Nephron (organoid): ENCODE data around the gene SLC7A8.
"Not testable (repeated sequence)": the region's sequence is repeated elsewhere in the genome, so short reads cannot be mapped to it uniquely, and the experiment has no call there.

Experiments used
- H3K27ac Mint-ChIP-seq, 3 experiments: 2 replicates each; pipeline ENCODE4 v1.8.0; 2020; ENCODE audit warnings: mixed read lengths in 3 of 3, mild to moderate bottlenecking in 2 of 3, moderate library complexity in 1 of 3
- H3K27me3 Mint-ChIP-seq: 2 replicates; pipeline ENCODE4 v1.8.0; 2021; ENCODE audit warnings: low read depth, mild to moderate bottlenecking, moderate library complexity, mixed read lengths
- H3K36me3 Mint-ChIP-seq: 2 replicates; pipeline ENCODE4 v1.8.0; 2020; ENCODE audit warnings: low read depth, mixed read lengths
- H3K4me1 Mint-ChIP-seq: 2 replicates; pipeline ENCODE4 v1.8.0; 2020; ENCODE audit warnings: mixed read lengths
- H3K4me3 Mint-ChIP-seq, 3 experiments: 2 replicates each; pipeline ENCODE4 v1.8.0; 2020; ENCODE audit warnings: mild to moderate bottlenecking in 3 of 3, mixed read lengths in 3 of 3, moderate library complexity in 2 of 3
- H3K9me3 Mint-ChIP-seq: 2 replicates; pipeline ENCODE4 v1.8.0; 2020; ENCODE audit warnings: mixed read lengths
- CTCF ChIP-seq, 3 experiments: fragments of 200-600 bp; sonication (generic); IDR thresholded peaks; one replicate each; pipeline ENCODE4 v1.5.0; 2021; ENCODE audit warnings: antibody characterized with exemption in 3 of 3; ENCODE audit not compliant: unreplicated experiment in 3 of 3

SLC7A8 gene

GRCh38 chr14:23110579-23111365 is 72.7 kb downstream of the SLC7A8 start:
- Mint-ChIP-seq H3K27me3 (peaks cover 3% of the 10 kb centered on the region), H3K27ac (no peak overlapping the region), H3K36me3 (no peaks in the 10 kb centered on the region), H3K4me1 (peaks cover 6% of the 10 kb centered on the region), H3K4me3 (no peak overlapping the region), H3K9me3 (no peaks in the 10 kb centered on the region)
- no peak for TF ChIP-seq CTCF (IDR thresholded peaks at IDR 0.05; ENCODE audit: unreplicated experiment in 3 of 3)

GRCh38 chr14:23109769-23110168 is 73.7 kb downstream of the SLC7A8 start:
- Mint-ChIP-seq H3K9me3 (no peaks in the 10 kb centered on the region), H3K4me1 (peaks cover 12% of the 10 kb centered on the region), H3K36me3 (no peaks in the 10 kb centered on the region), H3K4me3 (no peak overlapping the region), H3K27ac (no peak overlapping the region), H3K27me3 (peaks cover 8% of the 10 kb centered on the region)
- no peak for TF ChIP-seq CTCF (IDR thresholded peaks at IDR 0.05; ENCODE audit: unreplicated experiment in 3 of 3)

GRCh38 chr14:23108169-23108568 is 75.3 kb downstream of the SLC7A8 start:
- H3K9me3 Mint-ChIP-seq, H3K4me1 Mint-ChIP-seq, H3K4me3 Mint-ChIP-seq: not testable (repeated sequence)

GRCh38 chr14:23107620-23108019 is 75.8 kb downstream of the SLC7A8 start:
- H3K4me3 Mint-ChIP-seq, H3K9me3 Mint-ChIP-seq, H3K36me3 Mint-ChIP-seq, H3K27ac Mint-ChIP-seq: not testable (repeated sequence)
- Mint-ChIP-seq H3K4me1 (peaks cover 12% of the 10 kb centered on the region), H3K27me3 (peaks cover 13% of the 10 kb centered on the region)

More at GRCh38 chr14:23108169-23108568, 75.3 kb downstream of the SLC7A8 start:
- H3K27ac Mint-ChIP-seq, H3K36me3 Mint-ChIP-seq: not testable (repeated sequence)
- peaks cover 13% of the 10 kb centered on the region for H3K27me3 Mint-ChIP-seq

GRCh38 chr14:23106747-23107045 is 76.8 kb downstream of the SLC7A8 start:
- H3K4me1 Mint-ChIP-seq = peaks cover 17% of the 10 kb centered on the region
- H3K27ac Mint-ChIP-seq = no peak overlapping the region
- H3K4me3 Mint-ChIP-seq = no peak overlapping the region
- no peak for TF ChIP-seq CTCF (IDR thresholded peaks at IDR 0.05; ENCODE audit: unreplicated experiment in 3 of 3)
- H3K36me3 Mint-ChIP-seq = no peaks in the 10 kb centered on the region
- H3K9me3 Mint-ChIP-seq = no peaks in the 10 kb centered on the region
- peaks cover 14% of the 10 kb centered on the region for H3K27me3 Mint-ChIP-seq

- Mint-ChIP-seq H3K4me3 (no peak overlapping the region), H3K9me3 (no peaks in the 10 kb centered on the region), H3K36me3 (no peaks in the 10 kb centered on the region), H3K27me3 (peaks cover 16% of the 10 kb centered on the region), H3K4me1 (peaks cover 17% of the 10 kb centered on the region), H3K27ac (no peak overlapping the region)
- no peak for TF ChIP-seq CTCF (IDR thresholded peaks at IDR 0.05; ENCODE audit: unreplicated experiment in 3 of 3)
These were observed 78.1 kb downstream of the SLC7A8 start for GRCh38 chr14:23105348-23105824.
